Measurements from ENCODE around the gene KISS1.

GRCh38 chr1:204186597-204186996 lies 9.7 kb downstream of the KISS1 start:
- TF ChIP-seq CTCF (IDR thresholded peaks at IDR 0.05) (no peak), POLR2A (IDR thresholded peaks at IDR 0.05) (no peak)
